ENCODE measurements around the gene ZNF146. TPM values are rescaled to one million over a fixed set of nuclear protein-coding genes. Genes with fewer than 3 reads are reported as not detected.
"Not testable (repeated sequence)": the region's sequence is repeated elsewhere in the genome, so short reads cannot be mapped to it uniquely, and the experiment has no call there.

ZNF146 gene
- total RNA-seq, 1 experiment from 2014 or later, result 125 TPM

GRCh38 chr19:36268591-36268990 lies 53.7 kb downstream of the ZNF146 start:
- not testable (repeated sequence) for H3K27me3 ChIP-seq (replicated peaks); H3K4me3 ChIP-seq

GRCh38 chr19:36269295-36269694 lies 54.4 kb downstream of the ZNF146 start:
- DNase-seq (ENCODE audit: low read depth in 1 of 2, low spot score in 2 of 2); H3K36me3 ChIP-seq; H3K9me3 ChIP-seq (replicated peaks); H3K27ac ChIP-seq; H3K4me3 ChIP-seq; H3K27me3 ChIP-seq (replicated peaks); H3K4me1 ChIP-seq (replicated peaks): not testable (repeated sequence)

More at GRCh38 chr19:36268591-36268990, 53.7 kb downstream of the ZNF146 start:
- DNase-seq (ENCODE audit: low read depth in 1 of 2, low spot score in 2 of 2); H3K36me3 ChIP-seq; H3K4me1 ChIP-seq (replicated peaks); H3K9me3 ChIP-seq (replicated peaks); H3K27ac ChIP-seq: not testable (repeated sequence)

Other genes starting within 250 kb of the ZNF146 start
- 34.4 and 53.4 TPM in 2 replicates for gene SDHAF1, start 219.9 kb upstream of the ZNF146 start, total RNA-seq (2014; rRNA removed; shearing (Covaris generic))
- gene SYNE4, start 206.3 kb upstream of the ZNF146 start, total RNA-seq (2014; rRNA removed; shearing (Covaris generic)), result 0.26 TPM in 1 of 2 replicates, not detected in the other
- 17.1 and 37.1 TPM in 2 replicates for gene ALKBH6, start 200.9 kb upstream of the ZNF146 start, total RNA-seq (2014; rRNA removed; shearing (Covaris generic))
- gene CLIP3, start 182.2 kb upstream of the ZNF146 start, total RNA-seq (2014; rRNA removed; shearing (Covaris generic)), result 1.5 and 2.3 TPM in 2 replicates
- 1.1 and 4.2 TPM in 2 replicates for gene THAP8, start 160.8 kb upstream of the ZNF146 start, total RNA-seq (2014; rRNA removed; shearing (Covaris generic))
- gene WDR62, start 160.2 kb upstream of the ZNF146 start, total RNA-seq (2014; rRNA removed; shearing (Covaris generic)), result 21.4 and 23.3 TPM in 2 replicates
- not detected in 2 replicates for gene OVOL3, start 104.0 kb upstream of the ZNF146 start, total RNA-seq (2014; rRNA removed; shearing (Covaris generic))
- gene POLR2I, start 100.2 kb upstream of the ZNF146 start, total RNA-seq (2014; rRNA removed; shearing (Covaris generic)), result 44.8 and 91.0 TPM in 2 replicates
- 305 and 427 TPM in 2 replicates for gene TBCB, start 99.6 kb upstream of the ZNF146 start, total RNA-seq (2014; rRNA removed; shearing (Covaris generic))
- gene CAPNS1, start 75.0 kb upstream of the ZNF146 start, total RNA-seq (2014; rRNA removed; shearing (Covaris generic)), result 241 and 466 TPM in 2 replicates
- not detected in 2 replicates for gene COX7A1, start 62.7 kb upstream of the ZNF146 start, total RNA-seq (2014; rRNA removed; shearing (Covaris generic))
- gene ZNF565, start 441 bp upstream of the ZNF146 start, total RNA-seq (2014; rRNA removed; shearing (Covaris generic)), result 2.4 and 17.9 TPM in 2 replicates
- gene ZFP14, start 164.1 kb downstream of the ZNF146 start, total RNA-seq (2014; rRNA removed; shearing (Covaris generic)), result 1.1 and 1.2 TPM in 2 replicates
- gene ZFP82, start 203.5 kb downstream of the ZNF146 start, total RNA-seq (2014; rRNA removed; shearing (Covaris generic)), result 3.4 and 4.9 TPM in 2 replicates

All from SJSA1 (cell line).